Hematopoietic multipotent progenitor cell treated with erythropoietin and hydrocortisone succinate and interleukin-3 and kit ligand, for 8 days (in vitro differentiated cells): ENCODE measurements around the gene CMBL.
"Not testable (repeated sequence)": the region's sequence is repeated elsewhere in the genome, so short reads cannot be mapped to it uniquely, and the experiment has no call there.

Experiments
- DNase-seq: peaks from one replicate; pipeline ENCODE4 v3.0.0-alpha.2; 2015

Gene CMBL

GRCh38 chr5:10307206-10308148 is at the start of gene CMBL:
CMBL (minus strand) TSS chr5:10307902; CDS start chr5:10290762, 17,140 bp downstream.
- DNase-seq, result peak; percentile 76

- peak; percentile 63 for DNase-seq
Measured at GRCh38 chr5:10355071-10355889, 47.6 kb upstream of the CMBL start.

GRCh38 chr5:10354048-10354872 is 46.6 kb upstream of the CMBL start:
- peak; percentile 55 for DNase-seq

GRCh38 chr5:10353241-10354047 is 45.7 kb upstream of the CMBL start, which contains the start of gene MARCHF6:
MARCHF6 (plus strand) TSS chr5:10353695; CDS start chr5:10353899, 204 bp downstream.
- peak; percentile 91 for DNase-seq

- peak; percentile 71 for DNase-seq
Measured at GRCh38 chr5:10352430-10353240, 44.9 kb upstream of the CMBL start.

GRCh38 chr5:10351919-10352318 is 44.2 kb upstream of the CMBL start:
- DNase-seq, result no peak

GRCh38 chr5:10351199-10351905 is 43.6 kb upstream of the CMBL start:
- peak; percentile 93 for DNase-seq

GRCh38 chr5:10348258-10348657 is 40.6 kb upstream of the CMBL start:
- DNase-seq, result no peak

GRCh38 chr5:10344461-10345106 is 36.9 kb upstream of the CMBL start:
- DNase-seq, result not testable (repeated sequence)

GRCh38 chr5:10343486-10343885 is 35.8 kb upstream of the CMBL start:
- DNase-seq, result no peak

- no peak for DNase-seq
Measured at GRCh38 chr5:10339958-10340357, 32.3 kb upstream of the CMBL start.

GRCh38 chr5:10339058-10339811 is 31.5 kb upstream of the CMBL start:
- no peak for DNase-seq

GRCh38 chr5:10338686-10339057 is 31.0 kb upstream of the CMBL start:
- no peak for DNase-seq

- DNase-seq, result no peak
Measured at GRCh38 chr5:10337986-10338385, 30.3 kb upstream of the CMBL start.

- no peak for DNase-seq
Measured at GRCh38 chr5:10337107-10337506, 29.4 kb upstream of the CMBL start.

- no peak for DNase-seq
Measured at GRCh38 chr5:10335711-10336470, 28.2 kb upstream of the CMBL start.

- no peak for DNase-seq
Measured at GRCh38 chr5:10334831-10335230, 27.1 kb upstream of the CMBL start.
